Posterior cingulate gyrus (tissue), 11 donors: ENCODE data around the gene CSDE1.
A peak's percentile ranks its signal among the peaks of the same experiment; 100 is the strongest.
"Not testable (repeated sequence)": the region's sequence is repeated elsewhere in the genome, so short reads cannot be mapped to it uniquely, and the experiment has no call there.

ENCODE experiments used
- DNase-seq, 10 donors: peaks; one replicate each; pipeline versions ENCODE4 v3.0.0 to v3.0.0-alpha.2; 2020 to 2021; ENCODE audit warnings: mixed read lengths in 3 of 10
- intact Hi-C: fragments of 100-400 bp; cut with DNase I; formaldehyde crosslinking; loops from one replicate; pipeline ENCODE4 v1.15.1; 2023

CSDE1 gene

DNA sequence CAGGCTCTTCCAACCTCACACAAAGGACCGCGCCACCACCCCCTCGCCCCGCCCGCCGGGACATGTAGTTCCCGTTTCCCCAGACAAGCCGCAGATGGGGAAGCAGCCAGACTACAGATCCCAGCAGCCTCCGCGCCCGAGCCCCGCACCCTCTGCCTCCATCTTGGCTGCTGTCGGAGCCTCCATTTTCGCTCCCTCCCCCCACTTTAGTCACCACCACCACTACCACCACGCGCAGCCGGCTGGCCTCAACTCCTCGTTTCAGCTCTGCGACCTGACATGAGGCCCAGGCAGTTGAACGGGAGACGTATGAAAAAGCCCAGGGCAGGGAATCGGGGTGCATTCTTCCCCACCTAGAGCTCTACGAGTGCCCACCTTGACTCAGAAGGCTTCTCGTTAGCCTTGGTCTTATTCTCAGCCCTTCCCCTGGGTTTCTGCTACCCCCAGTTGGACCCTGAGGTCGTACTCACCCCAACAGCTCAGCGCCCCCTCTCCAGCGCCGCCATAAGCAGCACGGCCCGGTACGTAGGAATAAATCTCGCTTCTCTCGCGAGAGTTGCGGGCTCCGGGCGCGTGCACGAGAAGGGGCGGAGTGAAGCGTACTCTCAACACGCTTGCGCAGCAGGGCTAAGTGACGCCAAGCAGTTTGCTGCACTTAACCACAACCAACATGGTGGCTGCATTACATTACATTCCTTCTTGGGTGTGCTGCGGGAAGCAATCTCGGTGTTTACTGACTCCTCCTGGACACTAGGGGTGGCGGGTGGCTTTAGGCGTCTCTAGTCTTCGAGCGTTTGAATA is at the start of gene CSDE1:
TSS of gene CSDE1 (minus strand) at position 530 of the 801 bp plus-strand sequence. CDS start 18,094 bp downstream, outside the sequence.
- intact Hi-C loops, result loop anchor here (1.0 to 5.0 kb wide), 2 partner anchors 41 to 245 kb away; partner anchors contain the start of genes NRAS and TRIM33
- peak; percentile 93 to 99 (median 96) for DNase-seq

DNA sequence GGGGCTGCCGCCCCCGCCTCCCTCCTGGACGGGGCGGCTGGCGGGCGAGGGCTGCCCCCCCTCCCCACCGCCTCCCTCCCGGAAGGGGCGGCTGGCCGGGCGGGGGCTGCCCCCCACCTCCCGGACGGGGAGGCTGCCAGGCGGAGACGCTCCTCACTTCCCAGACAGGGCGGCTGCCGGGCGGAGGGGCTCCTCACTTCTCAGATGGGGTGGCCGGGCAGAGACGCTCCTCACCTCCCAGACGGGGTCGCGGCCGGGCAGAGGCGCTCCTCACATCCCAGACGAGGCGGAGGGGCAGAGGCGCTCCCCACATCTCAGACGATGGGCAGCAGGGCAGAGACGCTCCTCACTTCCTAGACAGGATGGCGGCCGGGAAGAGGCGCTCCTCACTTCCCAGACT is 46.7 kb upstream of the CSDE1 start:
- intact Hi-C loops, result not testable (repeated sequence)

GRCh38 chr1:114803001-114803400 is 45.2 kb upstream of the CSDE1 start:
- DNase-seq, result no peak
- intact Hi-C loops, result no loop called here

More for the DNA sequence above, 46.7 kb upstream of the CSDE1 start:
- DNase-seq, result not testable (repeated sequence)

DNA sequence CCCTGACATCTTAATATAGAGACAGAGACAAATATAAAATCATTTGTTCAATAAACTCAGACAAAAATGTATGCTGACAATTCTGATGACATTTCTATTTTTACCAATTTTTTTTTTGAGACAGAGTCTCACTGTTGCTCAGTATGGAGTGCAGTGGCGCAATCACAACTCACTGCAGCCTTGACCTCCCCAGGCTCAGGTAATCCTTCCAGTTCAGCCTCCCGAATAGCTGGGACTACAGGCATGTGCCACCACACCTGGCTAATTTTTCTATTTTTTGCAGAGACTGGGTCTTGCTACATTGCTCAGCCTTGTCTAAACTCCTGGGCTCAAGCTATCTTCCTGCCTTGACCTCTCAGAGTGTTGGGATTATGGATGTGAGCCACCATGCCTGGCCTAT is 36.3 kb upstream of the CSDE1 start:
- no peak for DNase-seq
- intact Hi-C loops, result no loop called here

- peak in 2 of 10 donors; percentile 70 to 75 for DNase-seq
- intact Hi-C loops, result not testable (repeated sequence)
Measured at GRCh38 chr1:114790581-114790980, 32.8 kb upstream of the CSDE1 start.

GRCh38 chr1:114786440-114786839 is 28.7 kb upstream of the CSDE1 start:
- intact Hi-C loops, DNase-seq: not testable (repeated sequence)

DNA sequence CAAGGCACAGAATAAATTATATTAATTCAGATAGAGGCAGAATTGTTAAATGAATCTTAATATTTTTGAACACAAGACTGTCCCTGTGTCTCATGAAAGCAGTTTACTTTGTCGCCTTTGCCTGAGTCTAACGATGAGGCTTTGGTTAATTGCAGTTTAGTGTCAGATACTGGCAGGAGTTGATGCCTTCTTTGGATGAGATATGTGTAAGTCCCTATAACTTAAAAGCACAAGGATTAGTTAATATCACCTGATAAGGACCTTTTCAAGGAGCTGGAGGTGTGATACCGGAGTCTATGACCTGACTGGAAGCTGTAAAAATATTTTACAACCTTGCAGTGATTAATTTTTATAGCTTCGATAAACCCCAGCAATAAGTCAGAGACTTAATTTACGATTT is 24.7 kb upstream of the CSDE1 start:
- DNase-seq, result no peak
- intact Hi-C loops, result no loop called here

DNA sequence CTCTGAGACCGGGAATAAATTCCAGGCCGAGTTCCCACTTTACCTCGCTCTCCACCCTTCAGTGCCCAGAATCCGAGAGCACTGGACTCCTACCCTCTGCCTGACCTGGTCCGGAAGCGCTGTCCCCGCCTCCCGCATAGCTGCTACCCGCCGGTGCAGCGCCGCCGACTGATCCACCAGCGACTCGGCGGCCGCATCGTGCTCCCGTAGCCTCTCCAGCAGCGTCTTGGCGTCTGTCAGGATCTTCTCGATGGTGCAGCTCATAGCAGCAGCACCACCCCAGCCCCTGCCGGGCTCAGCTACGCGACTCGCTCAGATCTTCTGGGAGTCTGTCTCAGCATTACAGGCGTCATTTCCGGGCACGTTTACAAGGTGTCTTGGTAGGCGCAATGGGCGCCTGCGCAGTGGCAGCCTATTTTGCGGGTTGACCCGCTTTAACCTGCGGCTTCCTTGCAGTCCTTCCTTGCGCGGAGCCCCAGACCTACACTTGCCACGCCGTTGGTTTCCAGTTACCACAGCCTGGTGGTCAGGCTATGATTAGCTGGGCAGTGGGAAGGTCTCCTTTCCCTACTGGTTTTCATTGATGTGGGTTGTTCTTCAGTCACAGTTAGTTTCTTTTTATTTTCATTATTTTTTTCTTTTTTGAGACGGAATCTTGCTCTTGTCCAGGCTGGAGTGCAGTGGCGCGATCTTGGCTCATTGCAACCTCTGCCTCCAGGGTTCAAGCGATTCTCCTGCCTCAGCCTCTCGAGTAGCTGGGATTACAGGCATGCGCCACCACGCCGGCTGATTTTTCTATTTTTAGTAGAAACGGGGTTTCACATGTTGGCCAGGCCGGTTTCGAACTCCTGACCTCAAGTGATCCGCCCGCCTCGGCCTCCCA is 22.8 kb upstream of the CSDE1 start, which contains the start of gene SIKE1:
TSS of gene SIKE1 (minus strand) at position 342 of the 883 bp plus-strand sequence. CDS start at position 264, 78 bp downstream.
- intact Hi-C loops, result no loop called here
- peak; percentile 84 to 99 (median 92) for DNase-seq

GRCh38 chr1:114779722-114780121 is 21.9 kb upstream of the CSDE1 start:
- no peak for DNase-seq
- intact Hi-C loops, result no loop called here

DNA sequence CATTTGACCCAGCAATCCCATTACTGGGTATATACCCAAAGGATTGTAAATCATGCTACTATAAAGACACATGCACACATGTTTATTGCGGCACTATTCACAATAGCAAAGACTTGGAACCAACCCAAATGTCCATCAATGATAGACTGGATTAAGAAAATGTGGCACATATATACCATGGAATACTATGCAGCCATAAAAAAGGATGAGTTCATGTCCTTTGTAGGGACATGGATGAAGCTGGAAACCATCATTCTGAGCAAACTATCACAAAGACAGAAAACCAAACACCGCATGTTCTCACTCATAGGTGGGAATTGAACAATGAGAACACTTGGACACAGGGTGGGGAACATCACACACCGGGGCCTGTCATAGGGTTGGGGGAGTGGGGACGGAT is 18.9 kb upstream of the CSDE1 start:
- intact Hi-C loops, DNase-seq: not testable (repeated sequence)

GRCh38 chr1:114771992-114772391 is 14.2 kb upstream of the CSDE1 start:
- DNase-seq, result no peak
- intact Hi-C loops, result no loop called here

DNA sequence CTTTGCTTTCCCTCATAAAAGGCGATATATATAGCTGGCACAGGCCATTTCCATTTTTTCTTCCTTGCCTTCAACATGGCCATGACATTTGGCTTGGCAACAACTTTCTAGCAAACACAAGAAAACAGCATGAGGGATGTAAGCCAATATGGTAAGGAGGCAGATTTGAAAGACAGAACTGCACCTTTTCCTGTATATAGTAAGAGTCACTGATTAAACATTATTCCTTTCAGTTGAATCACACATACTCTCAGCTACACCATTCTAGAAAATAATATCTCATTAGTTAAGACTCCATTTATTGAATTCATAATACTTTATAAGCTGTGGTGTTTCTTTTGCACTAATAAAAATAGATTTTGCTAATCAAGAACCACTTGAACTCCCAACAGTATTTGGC is 13.2 kb upstream of the CSDE1 start:
- intact Hi-C loops, result no loop called here
- DNase-seq, result no peak

DNA sequence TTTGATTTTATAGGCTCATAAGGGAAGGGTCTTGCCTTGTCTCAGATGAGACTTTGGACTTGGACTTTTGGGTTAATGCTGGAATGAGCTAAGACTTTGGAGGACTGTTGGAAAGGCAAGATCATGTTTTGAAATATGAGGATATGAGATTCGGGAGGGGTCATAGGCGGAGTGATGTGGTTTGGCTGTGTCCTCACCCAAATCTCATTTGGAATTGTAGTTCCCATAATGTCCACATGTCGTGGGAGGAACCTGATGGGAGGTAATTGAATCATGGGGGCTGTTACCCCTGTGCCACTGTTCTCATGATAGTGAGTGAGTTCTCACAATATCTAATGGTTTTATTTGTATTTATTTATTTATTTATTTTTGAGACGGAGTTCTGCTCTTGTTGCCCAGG is 6.9 kb upstream of the CSDE1 start:
- DNase-seq, result no peak
- intact Hi-C loops, result no loop called here

DNA sequence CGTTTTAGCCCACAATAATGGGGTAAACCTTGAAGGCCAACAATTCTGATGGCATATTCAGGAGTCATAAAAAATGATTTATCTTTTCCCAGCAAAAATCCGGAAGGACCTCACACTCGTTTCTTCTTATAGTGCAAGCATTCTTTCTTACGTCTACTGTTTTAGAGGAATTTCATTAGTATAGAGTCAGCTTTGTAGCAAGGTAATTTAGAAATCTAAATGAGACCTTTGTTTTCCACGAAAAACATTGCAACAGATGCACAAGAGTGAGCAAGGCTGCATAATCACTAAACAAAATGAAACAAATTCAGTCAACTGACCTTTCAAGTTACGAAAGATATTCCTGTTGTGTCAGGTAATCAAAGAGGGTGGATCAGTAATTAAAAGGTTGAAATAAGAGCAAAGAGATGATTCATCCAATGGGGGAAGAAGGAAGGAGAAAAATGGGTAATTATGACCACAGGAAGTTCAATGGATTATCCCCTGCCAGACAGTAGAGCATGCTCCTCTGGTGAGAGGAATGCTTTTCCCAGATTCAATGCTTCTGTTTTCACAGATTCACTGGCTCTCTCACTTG is 560 bp upstream of the CSDE1 start:
- DNase-seq, result no peak

GRCh38 chr1:114756949-114757454 is 782 bp downstream of the CSDE1 start:
- peak in 2 of 10 donors; percentile 57 to 66 for DNase-seq

More for the DNA sequence above, 560 bp upstream of the CSDE1 start:
- intact Hi-C loops, result loop anchor here (5.0 kb wide), 1 partner anchor 246 kb away; the partner anchor contains the start of gene TRIM33

GRCh38 chr1:114756009-114756892 is 1.5 kb downstream of the CSDE1 start:
- no peak for DNase-seq
- intact Hi-C loops, result loop anchor here (5.0 kb wide), 1 partner anchor 244 kb away; the partner anchor contains the start of gene TRIM33

More at GRCh38 chr1:114756949-114757454, 782 bp downstream of the CSDE1 start:
- intact Hi-C loops, result loop anchor here (1.0 to 5.0 kb wide), 2 partner anchors 41 to 245 kb away; partner anchors contain the start of genes NRAS and TRIM33

- intact Hi-C loops, result loop anchor here (5.0 kb wide), 1 partner anchor 243 kb away; the partner anchor contains the start of gene TRIM33
Measured at GRCh38 chr1:114755006-114755931, 2.5 kb downstream of the CSDE1 start.

DNA sequence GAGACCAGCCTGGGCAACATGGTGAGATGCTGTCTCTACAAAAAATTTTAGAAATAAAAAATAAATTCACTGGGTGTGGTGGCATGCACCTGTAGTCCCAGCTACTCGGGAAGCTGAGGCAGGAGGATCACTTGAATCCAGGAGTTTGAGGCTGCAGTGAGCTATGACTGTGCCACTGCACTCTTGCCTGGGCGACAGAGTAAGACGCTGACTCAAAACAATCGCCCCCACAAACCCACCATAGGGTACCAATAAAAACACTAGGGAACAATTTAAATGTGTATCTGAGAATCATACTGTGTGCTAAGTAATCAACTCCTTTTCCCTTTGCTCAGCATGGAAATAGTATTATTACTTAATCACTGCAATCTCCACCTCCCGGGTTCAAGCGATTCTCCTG is 4.1 kb downstream of the CSDE1 start:
- DNase-seq, intact Hi-C loops: not testable (repeated sequence)

More at GRCh38 chr1:114755006-114755931, 2.5 kb downstream of the CSDE1 start:
- DNase-seq, result no peak
